ENCODE results near the gene PGS1. TPM values are rescaled to one million over a fixed set of nuclear protein-coding genes. Genes with fewer than 3 reads are reported as not detected.

PGS1 gene
- total RNA-seq, 1 donor, result 35.4 TPM

DNA sequence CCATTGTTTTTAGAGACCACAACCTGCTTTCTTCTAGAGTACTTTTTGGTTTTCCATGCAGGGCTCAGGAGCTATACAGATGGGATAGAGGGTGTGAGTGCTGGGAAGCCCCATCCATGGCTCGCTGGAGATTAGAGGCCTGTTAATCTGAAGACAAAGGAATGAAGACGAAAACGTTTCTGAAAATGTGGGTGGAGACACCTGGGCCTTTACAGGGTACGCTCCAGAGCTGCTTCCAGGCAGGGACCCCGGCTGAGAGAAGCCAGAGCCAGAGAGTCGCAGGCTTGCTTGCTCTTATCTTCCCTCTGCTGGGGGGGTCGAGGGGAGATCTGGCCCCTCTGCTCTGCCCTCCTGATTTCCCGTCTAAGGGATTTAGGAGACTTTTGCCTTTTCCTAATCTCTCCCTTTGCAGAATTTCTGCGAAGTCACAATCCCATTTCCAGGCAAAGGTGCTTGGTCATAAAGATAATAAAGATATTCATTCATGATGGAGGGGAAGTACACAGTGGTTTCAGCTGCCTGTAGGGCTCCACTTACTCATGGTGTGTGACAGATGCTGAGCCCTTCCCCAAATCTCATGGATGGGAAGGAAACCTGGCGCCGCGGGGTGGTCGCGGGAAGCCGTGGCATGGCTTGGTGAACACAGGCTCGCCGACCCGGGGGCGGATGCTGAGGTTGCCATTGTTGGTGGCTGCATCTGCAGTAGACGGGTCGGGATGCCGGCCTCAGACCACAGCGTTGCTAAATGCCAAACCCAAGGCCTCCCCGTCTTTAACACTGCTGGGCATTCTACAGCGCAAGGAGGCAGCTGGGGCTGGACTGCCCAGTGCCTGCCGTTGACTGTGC is 13.8 kb upstream of the PGS1 start:
- H3K4me3 ChIP-seq (ENCODE audit: low read depth, low read length), result no peak overlapping the region
- peak; percentile 53 for DNase-seq (ENCODE audit: low read depth)
- TF ChIP-seq, protein P1, sequence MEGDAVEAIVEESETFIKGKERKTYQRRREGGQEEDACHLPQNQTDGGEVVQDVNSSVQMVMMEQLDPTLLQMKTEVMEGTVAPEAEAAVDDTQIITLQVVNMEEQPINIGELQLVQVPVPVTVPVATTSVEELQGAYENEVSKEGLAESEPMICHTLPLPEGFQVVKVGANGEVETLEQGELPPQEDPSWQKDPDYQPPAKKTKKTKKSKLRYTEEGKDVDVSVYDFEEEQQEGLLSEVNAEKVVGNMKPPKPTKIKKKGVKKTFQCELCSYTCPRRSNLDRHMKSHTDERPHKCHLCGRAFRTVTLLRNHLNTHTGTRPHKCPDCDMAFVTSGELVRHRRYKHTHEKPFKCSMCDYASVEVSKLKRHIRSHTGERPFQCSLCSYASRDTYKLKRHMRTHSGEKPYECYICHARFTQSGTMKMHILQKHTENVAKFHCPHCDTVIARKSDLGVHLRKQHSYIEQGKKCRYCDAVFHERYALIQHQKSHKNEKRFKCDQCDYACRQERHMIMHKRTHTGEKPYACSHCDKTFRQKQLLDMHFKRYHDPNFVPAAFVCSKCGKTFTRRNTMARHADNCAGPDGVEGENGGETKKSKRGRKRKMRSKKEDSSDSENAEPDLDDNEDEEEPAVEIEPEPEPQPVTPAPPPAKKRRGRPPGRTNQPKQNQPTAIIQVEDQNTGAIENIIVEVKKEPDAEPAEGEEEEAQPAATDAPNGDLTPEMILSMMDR (IDR thresholded peaks at IDR 0.05; ENCODE audit: insufficient read depth, low read depth, low read length), result no peak

DNA sequence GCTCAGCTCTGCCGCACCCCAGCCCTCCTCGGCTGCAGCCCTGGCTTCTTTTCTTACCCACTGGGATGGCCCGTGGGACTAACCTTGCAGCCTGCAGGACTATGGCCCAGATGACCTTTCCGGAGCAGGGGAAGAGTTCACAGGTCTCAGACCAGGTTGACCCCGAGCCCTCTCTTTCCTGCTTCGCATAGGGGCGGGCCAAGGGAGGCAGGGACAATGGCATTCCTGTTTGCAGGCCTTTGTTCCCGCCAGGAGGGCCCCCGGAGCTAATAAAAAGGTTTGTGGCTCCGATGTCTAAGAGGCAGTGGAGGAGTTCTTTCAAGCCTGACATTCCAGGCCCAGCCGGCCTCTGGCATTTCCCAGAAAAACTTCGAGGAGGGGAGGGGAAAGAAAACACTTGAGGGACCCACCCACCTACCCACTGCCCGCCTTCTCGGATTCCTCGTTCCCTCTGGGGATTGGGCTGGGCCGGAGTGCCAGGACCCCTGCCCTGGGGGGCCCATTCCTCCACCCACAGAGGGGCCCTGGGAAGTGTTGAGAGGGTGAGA is 12.8 kb upstream of the PGS1 start:
- no peak overlapping the region for H3K4me3 ChIP-seq (ENCODE audit: low read depth, low read length)
- DNase-seq (ENCODE audit: low read depth), result peak; percentile 72
- TF ChIP-seq, protein P1 (IDR thresholded peaks at IDR 0.05; ENCODE audit: insufficient read depth, low read depth, low read length), result no peak

DNA sequence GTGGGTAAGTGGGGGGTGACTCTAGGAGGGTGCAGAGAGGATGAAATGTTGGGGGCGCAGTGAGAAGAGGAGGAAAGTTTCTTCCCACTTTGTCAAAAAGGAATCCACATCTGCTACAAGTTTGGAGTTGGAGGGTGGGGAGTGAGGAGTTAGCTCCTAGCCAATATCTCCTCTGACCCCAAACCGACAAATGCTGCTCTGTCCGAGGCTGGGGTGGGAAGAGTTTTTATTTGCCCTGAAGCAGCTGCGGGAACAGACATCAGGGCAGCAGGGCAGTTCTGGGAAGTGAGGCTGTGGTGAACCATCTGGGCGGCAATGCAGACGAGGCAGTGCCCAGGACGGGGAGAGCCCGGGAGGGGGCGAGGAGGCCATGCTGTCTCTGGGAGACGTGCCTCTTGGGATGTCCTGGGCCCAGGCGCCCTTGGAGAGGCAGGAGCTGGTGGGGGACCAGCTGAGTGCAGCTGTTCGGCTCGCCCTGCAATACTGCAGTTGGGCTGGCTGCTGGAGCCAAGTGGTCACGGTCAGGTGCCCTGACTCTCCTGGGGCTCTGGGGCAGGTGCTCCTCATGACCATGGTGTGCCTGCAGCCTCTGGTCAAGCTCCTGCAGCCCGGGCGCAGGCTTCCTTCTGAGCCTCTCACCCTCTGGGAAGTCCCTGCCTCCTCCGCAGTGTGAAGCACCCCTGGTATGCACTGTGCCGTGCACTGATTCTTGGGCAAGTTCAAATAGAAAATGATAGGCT is 12.2 kb upstream of the PGS1 start:
- TF ChIP-seq, protein P1 (IDR thresholded peaks at IDR 0.05; ENCODE audit: insufficient read depth, low read depth, low read length), result no peak
- DNase-seq (ENCODE audit: low read depth), result peak; percentile 80

DNA sequence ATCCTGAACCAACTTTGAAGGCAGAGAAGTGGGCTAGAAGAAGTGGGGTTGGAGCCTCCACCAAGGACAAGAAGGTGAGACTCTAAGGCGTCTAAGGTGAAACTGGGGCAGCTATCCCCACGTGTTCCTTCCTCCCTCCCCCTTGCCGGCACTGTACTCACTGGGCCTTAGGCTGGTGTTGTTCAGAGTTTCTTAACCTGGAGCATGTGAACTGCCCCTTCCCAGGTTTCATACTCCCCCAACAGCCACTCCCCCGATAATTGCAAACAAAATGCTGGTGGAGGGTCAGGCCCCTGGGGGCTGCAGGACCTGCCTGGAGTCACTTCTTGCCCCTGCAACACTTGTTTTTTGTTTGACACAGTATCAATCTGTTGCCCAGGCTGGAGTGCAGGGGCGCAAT is 11.3 kb upstream of the PGS1 start:
- TF ChIP-seq, protein P1 (IDR thresholded peaks at IDR 0.05; ENCODE audit: insufficient read depth, low read depth, low read length), result no peak
- H3K4me3 ChIP-seq (ENCODE audit: low read depth, low read length), result no peak overlapping the region
- no peak for DNase-seq (ENCODE audit: low read depth)

More for the DNA sequence above, 12.2 kb upstream of the PGS1 start:
- H3K4me3 ChIP-seq (ENCODE audit: low read depth, low read length), result no peak overlapping the region

DNA sequence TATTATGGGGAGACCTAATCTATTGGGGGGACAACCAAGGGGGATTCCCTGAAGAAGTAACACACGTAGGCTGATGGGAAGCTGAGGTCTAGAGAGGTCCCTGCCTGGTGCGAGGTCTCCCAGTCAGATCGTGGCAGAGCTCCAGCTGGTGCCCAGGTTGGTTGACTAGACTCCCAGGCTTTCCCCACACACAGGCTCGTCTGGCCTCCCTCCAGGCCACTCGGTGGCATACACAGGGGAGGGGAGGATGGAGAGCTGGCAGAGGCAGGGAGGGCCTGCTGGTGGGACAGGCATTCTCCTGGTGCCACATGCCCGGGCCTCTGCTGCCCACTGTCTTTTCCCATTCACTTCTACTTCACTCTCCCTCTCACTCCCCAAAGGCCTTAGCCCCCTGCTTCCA is 10.1 kb upstream of the PGS1 start:
- DNase-seq (ENCODE audit: low read depth), result no peak

DNA sequence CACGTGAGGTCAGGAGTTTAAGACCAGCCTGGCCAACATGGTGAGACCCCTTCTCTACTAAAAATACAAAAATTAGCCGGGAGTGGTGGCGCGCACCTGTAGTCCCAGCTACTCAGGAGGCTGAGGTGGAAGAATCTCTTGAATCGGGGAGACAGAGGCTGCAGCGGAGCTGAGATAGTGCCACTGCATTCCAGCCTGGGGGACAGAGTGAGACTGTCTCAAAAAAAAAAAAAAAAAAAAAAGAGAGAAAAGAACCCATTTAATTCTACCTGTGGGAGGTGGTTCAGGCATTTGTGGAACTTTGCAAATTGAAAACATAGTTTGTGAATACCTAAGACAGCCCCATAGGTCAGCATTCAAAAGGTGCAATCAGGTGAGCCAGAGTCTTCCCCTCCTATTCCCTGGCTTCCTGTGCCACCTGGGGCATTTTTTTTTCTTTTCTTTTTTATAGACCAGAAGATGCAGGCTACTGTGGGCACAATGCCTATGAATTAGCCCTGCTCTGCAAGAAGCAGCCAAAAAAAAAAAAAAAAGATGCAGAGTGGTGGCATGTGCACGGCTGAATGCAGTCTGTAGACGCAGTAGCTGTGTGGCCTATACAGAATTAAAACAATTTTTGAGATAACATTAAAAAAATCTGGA is 9.5 kb upstream of the PGS1 start:
- TF ChIP-seq, protein P1 (IDR thresholded peaks at IDR 0.05; ENCODE audit: insufficient read depth, low read depth, low read length), result no peak
- no peak for DNase-seq (ENCODE audit: low read depth)
- H3K4me3 ChIP-seq (ENCODE audit: low read depth, low read length), result no peak overlapping the region

More for the DNA sequence above, 10.1 kb upstream of the PGS1 start:
- TF ChIP-seq, protein P1 (IDR thresholded peaks at IDR 0.05; ENCODE audit: insufficient read depth, low read depth, low read length), result no peak
- H3K4me3 ChIP-seq (ENCODE audit: low read depth, low read length), result no peak overlapping the region

Measured in fibroblast of villous mesenchyme (primary cell).